B cell (primary cell): Measurements from ENCODE around the gene FXYD7. TPM values are rescaled to one million over a fixed set of nuclear protein-coding genes. Genes with fewer than 3 reads are reported as not detected.

ENCODE experiments used
- ATAC-seq: fragments of 200-7000 bp; cut with Tn5 transposase; one replicate; pipeline ENCODE4 v1.10.0; 2021; ENCODE audit warnings: low read depth, mild to moderate bottlenecking, moderate number of reproducible peaks, moderate library complexity
- CTCF ChIA-PET: fragments of 350-600 bp; sonication (Branson Sonifier 250); formaldehyde crosslinking; loops from one replicate; lab custom pipeline; 2021; ENCODE audit warnings: antibody characterized with exemption, inconsistent platforms; lab: Charles Lee
- POLR2A ChIA-PET: fragments of 350-600 bp; sonication (Branson Sonifier 250); formaldehyde crosslinking; loops from one replicate; lab custom pipeline; 2021; ENCODE audit warnings: antibody characterized with exemption; lab: Charles Lee
- DNase-seq: peaks from one replicate; pipeline ENCODE4 v3.0.0; 2013
- H2AFZ ChIP-seq: 2 replicates; pipeline ENCODE4 v1.6.1; 2012; ENCODE audit warnings: mild to moderate bottlenecking, low read depth, low read length; ENCODE audit not compliant: insufficient read depth, poor library complexity, severe bottlenecking
- H3K27ac ChIP-seq, 2 donors: 1 replicate in 1 of 2; 2 replicates in 1 of 2; pipeline ENCODE4 v1.5.1; 2012 to 2013; ENCODE audit warnings: low read length in 2 of 2, mild to moderate bottlenecking in 2 of 2, moderate library complexity in 1 of 2
- H3K27me3 ChIP-seq, 4 experiments: fragments of 200-600 bp in 1 of 4; sonication (generic) in 1 of 4; replicated peaks in 1 of 4; 1 replicate in 2 of 4; 2 replicates in 2 of 4; pipeline versions ENCODE4 v1.6.1 to v1.7.0; 2013 to 2016; ENCODE audit warnings: low read length in 3 of 4, mild to moderate bottlenecking in 2 of 4, mixed read lengths in 1 of 4, moderate library complexity in 1 of 4; ENCODE audit not compliant: insufficient read depth in 4 of 4, control insufficient read depth in 3 of 4; ENCODE audit errors: control extremely low read depth in 1 of 4
- H3K36me3 ChIP-seq, 2 experiments: replicated peaks in 1 of 2; 1 replicate in 1 of 2; 2 replicates in 1 of 2; pipeline versions ENCODE4 v1.6.1 to v1.7.1; 2013; ENCODE audit warnings: low read length in 1 of 2; ENCODE audit not compliant: insufficient read depth in 2 of 2, control insufficient read depth in 1 of 2; ENCODE audit errors: control extremely low read depth in 1 of 2, extremely low read depth in 1 of 2
- H3K4me1 ChIP-seq, 2 donors: fragments of 200-600 bp in 1 of 2; sonication (generic) in 1 of 2; 1 replicate in 1 of 2; 2 replicates in 1 of 2; pipeline versions ENCODE4 v1.5.1 to v1.6.1; 2013 to 2017; ENCODE audit warnings: low read length in 2 of 2; ENCODE audit not compliant: control insufficient read depth in 2 of 2, insufficient read depth in 2 of 2
- H3K4me2 ChIP-seq: replicated peaks from 2 replicates; pipeline ENCODE3; 2012; ENCODE audit warnings: mild to moderate bottlenecking, low read depth, low read length; ENCODE audit not compliant: poor library complexity, severe bottlenecking
- H3K4me3 ChIP-seq, 5 experiments: fragments of 200-600 bp in 1 of 5; sonication (generic) in 1 of 5; 1 replicate in 3 of 5; 2 replicates in 2 of 5; pipeline versions ENCODE4 v1.5.1 to v1.7.0; 2011 to 2016; ENCODE audit warnings: low read length in 4 of 5, mild to moderate bottlenecking in 4 of 5, low read depth in 2 of 5, control low read depth in 1 of 5, moderate library complexity in 1 of 5; ENCODE audit not compliant: insufficient read depth in 1 of 5; ENCODE audit errors: control extremely low read depth in 1 of 5, extremely low read depth in 1 of 5
- H3K79me2 ChIP-seq: fragments of 200-600 bp; sonication (generic); one replicate; pipeline ENCODE4 v1.6.0; 2016; ENCODE audit warnings: low read length; ENCODE audit not compliant: control insufficient read depth, insufficient read depth
- H3K9ac ChIP-seq: fragments of 200-600 bp; sonication (generic); 2 replicates; pipeline ENCODE4 v1.6.1; 2017; ENCODE audit warnings: mild to moderate bottlenecking, low read length, moderate library complexity
- H3K9me3 ChIP-seq, 3 donors: one replicate each; pipeline versions ENCODE4 v1.6.1 to v1.7.1; 2013; ENCODE audit warnings: low read length in 2 of 3; ENCODE audit not compliant: control insufficient read depth in 2 of 3, insufficient read depth in 1 of 3; ENCODE audit errors: control extremely low read depth in 1 of 3
- H4K20me1 ChIP-seq: 2 replicates; pipeline ENCODE4 v1.6.0; 2012; ENCODE audit warnings: mild to moderate bottlenecking, low read length; ENCODE audit not compliant: insufficient read depth, control insufficient read depth, poor library complexity, severe bottlenecking
- H3K27ac Mint-ChIP-seq: one replicate; pipeline ENCODE4 v1.8.0; 2021; ENCODE audit warnings: mixed read lengths
- H3K27me3 Mint-ChIP-seq: one replicate; pipeline ENCODE4 v1.8.0; 2021; ENCODE audit warnings: mixed read lengths
- H3K4me1 Mint-ChIP-seq: one replicate; pipeline ENCODE4 v1.8.0; 2021; ENCODE audit warnings: mixed read lengths
- H3K4me3 Mint-ChIP-seq: one replicate; pipeline ENCODE4 v1.8.0; 2021; ENCODE audit warnings: mixed read lengths
- H3K9me3 Mint-ChIP-seq: one replicate; pipeline ENCODE4 v1.8.0; 2022; ENCODE audit warnings: mixed read lengths; ENCODE audit not compliant: insufficient read depth
- EZH2 ChIP-seq: IDR thresholded peaks from 2 replicates; pipeline ENCODE4 v1.6.1; 2012; ENCODE audit warnings: borderline replicate concordance, low read depth, mild to moderate bottlenecking, moderate library complexity, low read length; ENCODE audit not compliant: insufficient read depth, poor library complexity, severe bottlenecking
- WGBS: methylation state at CpG from one replicate; pipeline ENCODE4 v1.1.5; 2013; ENCODE audit warnings: missing lambda C conversion rate; ENCODE audit not compliant: insufficient coverage; 5-methylcytosine and 5-hydroxymethylcytosine counted together
- intact Hi-C: fragments of 100-400 bp; cut with micrococcal nuclease; formaldehyde crosslinking; loops from one replicate; pipeline ENCODE4 v1.10.0; 2022
- polyA plus RNA-seq: library from polyadenylated mRNA; depleted of rRNA; stranded (reverse); fragments of >200 nt; gene quantifications from 2 replicates; pipeline ENCODE4 v1.2.3, GENCODE V29; 2012
- total RNA-seq, 2 donors: library from RNA; stranded (reverse); fragments of 120-200 nt in 1 of 2; gene quantifications; 1 replicate in 1 of 2; 2 replicates in 1 of 2; pipeline versions ENCODE4 v1.2.3 to v1.2.4, GENCODE V29; 2013 to 2022
- TF ChIP-seq, protein P1 (sequence below): fragments of 200-600 bp; IDR thresholded peaks from one replicate; pipeline ENCODE4 v1.8.0; 2022; ENCODE audit warnings: antibody characterized with exemption, mild to moderate bottlenecking

Gene FXYD7
- total and polyA plus RNA-seq, 2 donors (not counting 1 experiment from before 2014, with no cell fraction given), result 3.8 to 27.4 TPM

GRCh38 chr19:35099155-35099896 lies 43.7 kb upstream of the FXYD7 start:
- H3K9ac ChIP-seq, result no peak overlapping the region
- H3K27ac ChIP-seq, result no peak overlapping the region
- Mint-ChIP-seq H3K4me1 (no peaks in the 10 kb centered on the region), H3K27ac (no peak overlapping the region), H3K9me3 (no peaks in the 10 kb centered on the region), H3K27me3 (no peaks in the 10 kb centered on the region), H3K4me3 (no peak overlapping the region)
- no peak overlapping the region for H3K4me2 ChIP-seq
- ChIA-PET CTCF (interaction anchor here (1.5 to 1.9 kb wide), 3 partner anchors 9 to 32 kb away, joined by 3 to 6 read pairs (median 5); no protein-coding TSS in a partner anchor), POLR2A (interaction anchor here (0.9 kb wide), 1 partner anchor 127 kb away, joined by 3 read pairs; no protein-coding TSS in a partner anchor)
- TF ChIP-seq EZH2, result no peak
- TF ChIP-seq, protein P1, sequence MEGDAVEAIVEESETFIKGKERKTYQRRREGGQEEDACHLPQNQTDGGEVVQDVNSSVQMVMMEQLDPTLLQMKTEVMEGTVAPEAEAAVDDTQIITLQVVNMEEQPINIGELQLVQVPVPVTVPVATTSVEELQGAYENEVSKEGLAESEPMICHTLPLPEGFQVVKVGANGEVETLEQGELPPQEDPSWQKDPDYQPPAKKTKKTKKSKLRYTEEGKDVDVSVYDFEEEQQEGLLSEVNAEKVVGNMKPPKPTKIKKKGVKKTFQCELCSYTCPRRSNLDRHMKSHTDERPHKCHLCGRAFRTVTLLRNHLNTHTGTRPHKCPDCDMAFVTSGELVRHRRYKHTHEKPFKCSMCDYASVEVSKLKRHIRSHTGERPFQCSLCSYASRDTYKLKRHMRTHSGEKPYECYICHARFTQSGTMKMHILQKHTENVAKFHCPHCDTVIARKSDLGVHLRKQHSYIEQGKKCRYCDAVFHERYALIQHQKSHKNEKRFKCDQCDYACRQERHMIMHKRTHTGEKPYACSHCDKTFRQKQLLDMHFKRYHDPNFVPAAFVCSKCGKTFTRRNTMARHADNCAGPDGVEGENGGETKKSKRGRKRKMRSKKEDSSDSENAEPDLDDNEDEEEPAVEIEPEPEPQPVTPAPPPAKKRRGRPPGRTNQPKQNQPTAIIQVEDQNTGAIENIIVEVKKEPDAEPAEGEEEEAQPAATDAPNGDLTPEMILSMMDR, result no peak
- H2AFZ ChIP-seq, result no peak overlapping the region
- no peaks in the 10 kb centered on the region for H3K36me3 ChIP-seq
- WGBS, result 77% methylated on average over 17 of the region's 21 CpGs
- no peaks in the 10 kb centered on the region for H4K20me1 ChIP-seq
- DNase-seq, result no peak
- no peak for ATAC-seq
- H3K4me3 ChIP-seq, result no peak overlapping the region
- intact Hi-C loops, result no loop called here
- no peaks in the 10 kb centered on the region for H3K9me3 ChIP-seq
- H3K4me1 ChIP-seq, result no peaks in the 10 kb centered on the region
- no peaks in the 10 kb centered on the region for H3K27me3 ChIP-seq
- no peaks in the 10 kb centered on the region for H3K79me2 ChIP-seq

DNA sequence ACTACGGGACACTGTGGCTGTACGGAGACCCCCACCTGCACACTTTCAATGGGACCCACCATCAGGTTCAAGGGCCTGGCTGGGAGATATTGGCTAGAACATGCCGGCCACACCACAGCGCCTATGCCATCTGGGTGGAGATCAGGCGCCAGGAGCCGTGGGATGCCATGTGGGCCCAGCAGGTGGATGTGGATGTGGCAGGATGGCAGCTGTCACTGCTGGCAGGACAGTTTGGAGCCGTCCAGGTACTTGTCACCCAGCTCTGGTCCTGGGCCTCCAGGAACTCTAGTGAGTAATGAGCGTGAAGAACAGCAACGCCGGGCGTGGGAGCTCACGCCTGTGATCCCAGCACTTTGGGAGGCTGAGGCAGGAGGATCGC lies 43.2 kb upstream of the FXYD7 start:
- H3K9ac ChIP-seq, result no peak overlapping the region
- CTCF ChIA-PET, result interaction anchor here (1.9 kb wide), 1 partner anchor 33 kb away, joined by 6 read pairs; no protein-coding TSS in a partner anchor

More for the DNA sequence above, 43.2 kb upstream of the FXYD7 start:
- Mint-ChIP-seq H3K9me3 (no peaks in the 10 kb centered on the region), H3K4me1 (no peaks in the 10 kb centered on the region), H3K4me3 (no peak overlapping the region), H3K27me3 (no peaks in the 10 kb centered on the region), H3K27ac (no peak overlapping the region)
- ATAC-seq (no peak), DNase-seq (no peak)
- Histone ChIP-seq H3K79me2 (no peaks in the 10 kb centered on the region), H3K27me3 (no peaks in the 10 kb centered on the region), H3K9me3 (no peaks in the 10 kb centered on the region), H3K4me3 (no peak overlapping the region), H3K36me3 (no peaks in the 10 kb centered on the region), H4K20me1 (no peaks in the 10 kb centered on the region), H3K4me2 (no peak overlapping the region), H2AFZ (no peak overlapping the region), H3K27ac (no peak overlapping the region), H3K4me1 (no peaks in the 10 kb centered on the region)
- no peak for TF ChIP-seq EZH2
- TF ChIP-seq, protein P1, result no peak
- 97% methylated on average over 12 of the region's 13 CpGs for WGBS
- POLR2A ChIA-PET, result interaction anchor here (0.9 kb wide), 1 partner anchor 127 kb away, joined by 3 read pairs; no protein-coding TSS in a partner anchor
- intact Hi-C loops, result no loop called here
